ENCODE measurements around the gene VPS37C.
A peak's percentile ranks its signal among the peaks of the same experiment; 100 is the strongest.
"Not testable (repeated sequence)": the region's sequence is repeated elsewhere in the genome, so short reads cannot be mapped to it uniquely, and the experiment has no call there.

VPS37C gene

DNA sequence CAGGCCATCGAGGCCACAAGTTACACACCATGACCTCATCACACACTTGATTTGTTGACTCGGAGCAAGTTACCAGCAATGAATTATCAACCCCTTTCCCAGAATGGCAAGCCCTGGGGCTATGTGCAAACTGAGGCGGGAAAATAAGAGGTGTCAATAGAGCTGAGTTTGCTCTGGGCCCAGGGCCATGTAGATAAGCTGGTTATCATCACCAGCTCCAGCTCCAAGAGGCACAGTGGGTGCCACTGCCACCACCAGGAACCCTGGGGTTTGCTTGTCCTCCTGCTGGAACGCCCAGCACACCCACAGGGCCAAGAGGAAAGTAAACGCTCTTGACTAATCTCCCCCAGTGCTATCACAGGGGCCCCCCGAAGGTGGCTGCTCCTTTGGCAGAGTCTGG, 13.0 kb upstream of the VPS37C start:
- DNase-seq = no peak

DNA sequence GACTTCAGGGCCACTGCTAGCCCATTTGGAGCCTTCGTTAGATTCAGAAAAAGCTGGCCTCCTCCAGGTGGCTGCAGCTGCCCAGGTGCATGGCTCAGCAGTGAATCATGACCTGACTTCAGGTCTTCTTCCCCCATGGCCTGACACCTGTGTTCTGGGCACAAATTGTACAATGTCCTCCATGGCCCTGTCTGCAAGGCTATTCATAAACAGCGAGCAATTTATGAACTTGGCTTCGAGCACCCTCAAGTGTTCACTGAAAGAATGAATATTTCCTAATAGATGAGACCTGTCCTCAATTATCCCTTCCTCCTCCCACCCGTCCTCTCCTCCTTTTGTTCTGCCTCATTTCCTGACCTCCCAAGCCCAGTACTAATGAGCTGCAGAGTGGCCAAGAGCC, 12.2 kb upstream of the VPS37C start:
- peak; percentile 29 for DNase-seq

DNA sequence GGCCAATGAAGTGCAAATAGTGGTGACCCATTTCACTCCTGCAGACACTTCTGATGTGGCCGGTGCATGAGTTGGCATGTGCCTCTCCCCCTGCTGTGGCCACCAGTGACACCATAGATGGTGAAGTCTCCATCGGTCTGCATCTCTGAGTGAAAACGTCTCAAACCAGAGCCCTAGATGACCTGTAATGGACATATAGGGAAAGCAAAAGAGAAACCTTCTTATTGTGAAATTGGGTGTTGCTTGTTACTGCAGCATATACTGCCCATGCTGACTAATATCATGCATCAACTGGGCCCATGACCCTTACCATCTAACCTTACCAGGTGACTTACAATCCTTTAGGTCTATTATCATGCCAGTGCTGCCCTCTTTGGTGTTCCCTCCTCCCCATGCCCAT, 11.7 kb upstream of the VPS37C start:
- DNase-seq = no peak

DNA sequence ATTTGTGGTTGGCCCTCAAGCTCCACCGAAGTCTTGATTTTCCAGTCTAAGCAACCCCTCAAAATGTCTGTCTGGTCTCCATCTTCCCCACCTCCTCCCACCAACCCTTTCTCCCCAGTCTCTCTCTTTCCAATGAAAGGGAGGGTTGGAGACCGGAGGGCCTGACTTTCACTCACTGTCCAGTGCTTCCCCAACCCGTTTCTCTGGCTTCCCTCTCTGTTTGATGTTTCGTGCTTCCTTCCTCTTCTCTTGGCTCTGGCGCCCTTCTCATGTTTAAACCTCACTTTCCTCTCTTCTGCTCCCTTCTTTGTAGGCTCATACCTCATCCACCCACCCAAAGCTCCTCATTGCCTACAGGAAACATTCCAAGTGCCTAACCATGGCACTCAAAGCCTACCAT, 11.1 kb upstream of the VPS37C start:
- DNase-seq = no peak

DNA sequence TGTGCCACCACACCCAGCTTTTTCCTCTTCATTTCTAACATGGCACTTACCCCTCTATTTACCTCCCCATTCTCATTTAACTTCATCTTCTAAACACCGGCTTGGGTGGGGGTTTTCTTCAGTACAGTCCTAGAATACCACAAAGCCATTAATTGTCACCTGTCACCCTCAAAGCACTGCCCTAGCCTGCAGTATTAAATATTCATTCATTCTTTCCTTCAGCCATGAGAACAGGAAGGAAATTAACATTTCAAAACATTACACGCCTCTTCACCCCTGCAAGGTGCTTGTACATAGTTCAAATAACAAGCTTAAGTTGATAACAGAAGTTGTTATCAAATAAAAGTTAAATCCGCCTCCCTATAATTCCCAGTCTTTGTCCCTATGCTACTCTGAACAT, 10.7 kb upstream of the VPS37C start:
- DNase-seq = no peak

DNA sequence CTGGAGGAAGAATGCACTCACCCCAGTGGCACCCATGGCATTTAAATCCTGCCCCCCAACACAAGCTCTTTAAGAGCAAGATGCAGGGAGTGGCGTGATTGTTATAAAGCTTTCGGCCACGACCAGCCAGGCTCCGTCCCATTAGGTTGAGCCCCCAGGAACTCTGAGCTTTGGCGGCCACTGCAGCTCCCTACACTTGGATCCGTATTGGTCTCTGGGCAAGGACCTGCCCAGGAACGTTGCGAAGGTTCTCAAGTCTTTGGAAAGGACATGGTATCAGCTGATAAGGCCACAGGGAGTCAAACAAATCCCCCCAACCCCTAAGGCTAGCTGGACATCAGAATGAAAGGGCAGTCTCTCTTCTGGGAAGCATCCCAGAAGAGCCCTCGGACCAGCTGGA, 9.3 kb upstream of the VPS37C start:
- no peak for DNase-seq

DNA sequence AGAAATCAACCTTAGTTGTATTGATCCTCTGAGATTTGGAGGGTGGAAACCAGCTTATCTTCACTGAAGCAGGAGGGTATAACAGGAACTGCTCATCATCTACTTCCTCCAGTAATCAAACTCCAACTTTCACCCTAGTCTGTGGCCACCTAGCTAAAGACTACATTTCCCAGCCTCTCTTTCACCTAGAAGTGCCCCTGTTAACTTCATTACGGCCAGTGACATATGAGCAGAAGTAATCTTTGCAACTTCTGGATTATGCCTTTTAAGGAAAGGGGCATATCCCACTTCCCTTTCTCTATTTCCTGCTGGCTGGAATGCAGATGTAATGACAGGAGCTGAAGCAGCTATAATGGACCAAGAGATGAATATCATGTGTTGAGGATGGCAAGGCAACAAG, 7.6 kb upstream of the VPS37C start:
- DNase-seq = no peak

DNA sequence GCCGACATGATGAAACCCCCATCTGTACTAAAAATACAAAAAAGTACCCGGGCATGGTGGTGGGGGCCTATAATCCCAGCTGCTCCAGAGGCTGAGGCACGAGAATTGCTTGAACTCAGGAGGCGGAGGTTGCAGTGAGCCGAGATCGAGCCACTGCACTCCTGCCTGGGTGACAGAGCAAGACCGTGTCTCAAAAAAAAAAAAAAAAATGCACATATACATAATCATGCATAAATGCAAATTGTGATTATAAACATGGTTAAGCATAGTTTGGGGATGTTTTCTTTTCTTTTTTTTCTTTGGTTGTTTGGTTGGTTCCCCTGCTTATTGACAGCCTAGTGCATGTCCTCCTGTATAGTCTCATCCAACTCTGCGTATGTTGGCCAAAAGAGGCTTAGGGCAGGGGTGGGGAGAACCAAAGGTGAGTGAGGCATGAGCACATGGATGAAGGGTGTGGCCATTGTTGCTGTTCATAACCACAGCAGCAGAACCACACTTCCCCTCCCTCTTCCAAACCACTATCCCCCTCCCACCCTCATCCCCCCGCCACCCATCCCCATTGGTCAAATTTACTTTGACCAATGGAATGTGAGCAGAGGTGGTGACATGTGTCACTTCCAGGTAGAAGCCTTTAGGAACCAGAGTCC, 6.9 kb upstream of the VPS37C start:
- DNase-seq = no peak

DNA sequence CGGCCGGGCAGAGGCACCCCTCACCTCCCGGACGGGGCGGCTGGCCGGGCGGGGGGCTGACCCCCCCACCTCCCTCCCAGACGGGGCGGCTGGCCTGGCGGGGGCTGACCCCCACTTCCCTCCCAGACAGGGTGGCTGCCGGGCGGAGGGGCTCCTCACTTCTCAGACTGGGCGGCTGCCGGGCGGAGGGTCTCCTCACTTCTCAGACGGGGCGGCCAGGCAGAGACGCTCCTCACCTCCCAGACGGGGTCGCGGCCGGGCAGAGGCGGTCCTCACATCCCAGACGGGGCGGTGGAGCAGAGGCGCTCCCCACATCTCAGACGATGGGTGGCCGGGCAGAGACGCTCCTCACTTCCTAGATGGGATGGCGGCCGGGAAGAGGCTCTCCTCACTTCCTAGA, 5.1 kb upstream of the VPS37C start:
- not testable (repeated sequence) for DNase-seq

DNA sequence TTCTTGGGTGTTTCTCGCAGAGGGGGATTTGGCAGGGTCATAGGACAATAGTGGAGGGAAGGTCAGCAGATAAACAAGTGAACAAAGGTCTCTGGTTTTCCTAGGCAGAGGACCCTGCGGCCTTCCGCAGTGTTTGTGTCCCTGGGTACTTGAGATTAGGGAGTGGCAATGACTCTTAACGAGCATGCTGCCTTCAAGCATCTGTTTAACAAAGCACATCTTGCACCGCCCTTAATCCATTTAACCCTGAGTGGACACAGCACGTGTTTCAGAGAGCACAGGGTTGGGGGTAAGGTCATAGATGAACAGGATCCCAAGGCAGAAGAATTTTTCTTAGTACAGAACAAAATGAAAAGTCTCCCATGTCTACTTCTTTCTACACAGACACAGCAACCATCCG, 4.6 kb upstream of the VPS37C start:
- DNase-seq = not testable (repeated sequence)

DNA sequence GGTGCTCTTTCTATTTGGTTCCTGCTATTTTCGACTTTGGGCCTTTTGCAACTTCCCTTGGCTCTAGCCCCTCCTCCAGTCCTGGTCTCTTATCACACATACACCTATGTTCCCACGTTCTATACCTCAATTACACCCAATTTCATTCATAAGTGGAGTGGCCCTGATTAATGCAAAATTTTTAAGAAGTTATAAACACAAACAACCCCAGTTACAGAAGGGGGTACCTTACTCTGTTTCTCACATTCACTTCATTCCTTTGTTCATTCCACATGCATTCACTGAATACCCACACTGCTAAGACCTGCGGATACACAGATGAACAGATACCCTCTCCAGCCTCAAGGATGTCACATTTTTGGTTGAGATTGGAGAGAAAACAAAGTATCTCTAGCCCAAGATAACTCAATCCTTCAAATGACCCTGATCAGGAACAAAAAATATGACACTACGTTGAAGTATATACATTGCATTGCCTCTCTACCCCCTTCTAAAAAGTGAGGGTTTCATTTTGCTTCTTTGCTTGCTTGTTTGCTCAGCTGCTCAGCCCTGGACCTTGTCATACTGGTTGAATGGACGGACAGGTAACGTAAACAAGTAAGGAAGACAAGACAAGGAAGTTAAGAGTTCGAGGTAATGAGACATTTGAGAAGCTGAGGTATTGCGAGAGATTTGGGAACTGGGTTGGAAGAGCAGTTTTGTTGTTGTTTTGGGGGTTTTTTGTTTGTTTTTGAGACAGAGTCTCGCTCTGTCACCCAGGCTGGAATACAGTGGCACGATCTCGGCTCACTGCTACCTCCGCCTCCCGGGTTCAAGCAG, 3.6 kb upstream of the VPS37C start:
- DNase-seq = no peak

DNA sequence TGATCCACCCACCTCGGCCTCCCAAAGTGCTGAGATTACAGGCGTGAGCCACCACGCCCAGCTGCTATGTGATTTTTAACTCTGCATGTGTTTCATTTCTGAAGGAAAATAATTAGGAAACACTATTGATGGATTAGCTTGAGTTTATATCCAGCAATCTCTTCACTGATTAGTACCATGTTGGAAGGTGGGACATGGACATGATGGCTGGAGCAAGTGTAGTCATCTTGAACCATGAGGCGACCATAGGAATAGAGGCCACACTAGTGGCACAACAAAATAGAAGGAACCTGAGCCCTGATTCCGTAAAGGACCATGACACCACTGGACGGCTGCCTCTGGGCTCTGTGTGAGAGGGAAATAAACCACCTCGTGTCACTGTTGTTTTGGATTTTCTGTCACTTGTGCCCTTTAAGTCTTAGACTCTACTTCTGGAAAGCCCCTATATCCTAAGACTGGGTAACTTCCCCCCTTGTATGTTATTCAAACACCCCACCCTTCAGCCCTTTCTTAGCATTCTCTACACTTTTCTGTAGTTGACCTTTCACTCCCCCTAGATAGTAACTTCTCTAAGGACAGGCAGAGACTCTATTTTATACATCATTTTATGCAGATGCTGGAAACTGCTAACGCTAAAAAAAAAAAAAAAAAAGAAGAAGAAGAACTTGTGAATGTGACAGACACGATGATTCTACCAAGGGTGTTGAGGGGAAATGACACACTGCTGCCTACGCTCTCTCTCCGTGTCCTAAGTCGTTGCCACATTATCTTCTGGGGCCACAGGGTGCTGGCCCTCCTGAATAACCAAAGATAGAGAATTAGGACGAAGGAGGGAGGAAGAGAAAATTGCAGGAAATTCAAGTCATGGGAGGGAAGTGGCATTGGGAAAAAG, 2.7 kb upstream of the VPS37C start:
- no peak for DNase-seq

DNA sequence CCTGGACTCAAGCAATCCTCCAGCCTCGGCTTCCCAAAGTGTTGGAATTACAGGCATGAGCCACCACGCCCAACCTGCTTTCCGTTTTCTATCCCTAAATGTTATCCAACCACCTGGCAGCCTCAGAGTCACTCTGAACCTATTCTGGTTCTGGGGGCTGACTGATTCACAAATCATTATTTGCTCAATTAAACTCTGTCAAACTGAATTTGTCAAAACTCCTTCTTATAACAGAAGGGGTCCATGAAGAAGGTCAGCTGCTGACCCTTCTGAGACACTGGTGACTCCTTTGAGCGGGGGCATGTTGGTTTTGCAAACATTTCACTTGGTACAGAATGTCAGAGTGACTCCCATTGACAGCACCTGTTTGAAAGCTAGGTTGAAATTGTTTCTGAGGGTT, 1.8 kb upstream of the VPS37C start:
- no peak for DNase-seq

DNA sequence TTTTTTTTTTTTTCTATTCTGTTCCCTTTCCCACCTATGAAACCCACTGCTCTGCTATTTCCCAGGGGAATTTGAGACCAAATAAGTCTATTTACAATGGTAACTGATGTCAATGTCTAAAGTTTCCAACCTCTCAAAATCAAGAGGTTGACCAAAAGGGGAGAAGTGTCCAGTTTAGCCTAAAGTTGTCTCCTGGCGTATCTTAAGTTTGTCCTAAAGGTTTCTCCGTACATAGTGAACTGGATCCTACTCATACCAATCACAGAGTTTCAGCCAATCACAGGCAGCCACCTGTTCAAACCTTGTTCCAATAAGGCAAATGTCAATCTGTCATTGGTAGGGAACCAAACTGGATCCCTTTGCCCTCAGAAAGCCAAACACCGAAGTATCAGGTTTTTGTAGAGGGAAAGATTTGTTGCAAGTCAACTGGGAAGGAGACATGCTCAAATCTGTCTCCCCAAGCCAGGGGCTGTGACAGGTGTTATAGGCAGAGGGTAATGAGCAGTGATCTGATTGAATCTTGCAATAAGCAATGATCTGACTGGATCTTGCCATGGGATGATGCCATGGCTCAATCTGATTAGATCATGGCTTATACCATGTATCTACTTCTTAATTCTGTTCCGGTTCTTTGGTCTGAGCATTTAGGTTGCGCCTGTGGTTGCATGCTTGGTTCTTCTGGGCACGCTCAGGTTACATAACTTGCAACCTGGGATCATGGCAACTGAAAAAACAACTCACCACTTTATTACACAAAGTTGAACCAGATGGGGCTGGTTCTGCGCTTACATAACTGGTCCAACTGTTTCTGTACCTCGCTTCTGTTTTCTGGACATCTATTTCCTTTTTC, 1.1 kb upstream of the VPS37C start:
- DNase-seq = peak; percentile 53

DNA sequence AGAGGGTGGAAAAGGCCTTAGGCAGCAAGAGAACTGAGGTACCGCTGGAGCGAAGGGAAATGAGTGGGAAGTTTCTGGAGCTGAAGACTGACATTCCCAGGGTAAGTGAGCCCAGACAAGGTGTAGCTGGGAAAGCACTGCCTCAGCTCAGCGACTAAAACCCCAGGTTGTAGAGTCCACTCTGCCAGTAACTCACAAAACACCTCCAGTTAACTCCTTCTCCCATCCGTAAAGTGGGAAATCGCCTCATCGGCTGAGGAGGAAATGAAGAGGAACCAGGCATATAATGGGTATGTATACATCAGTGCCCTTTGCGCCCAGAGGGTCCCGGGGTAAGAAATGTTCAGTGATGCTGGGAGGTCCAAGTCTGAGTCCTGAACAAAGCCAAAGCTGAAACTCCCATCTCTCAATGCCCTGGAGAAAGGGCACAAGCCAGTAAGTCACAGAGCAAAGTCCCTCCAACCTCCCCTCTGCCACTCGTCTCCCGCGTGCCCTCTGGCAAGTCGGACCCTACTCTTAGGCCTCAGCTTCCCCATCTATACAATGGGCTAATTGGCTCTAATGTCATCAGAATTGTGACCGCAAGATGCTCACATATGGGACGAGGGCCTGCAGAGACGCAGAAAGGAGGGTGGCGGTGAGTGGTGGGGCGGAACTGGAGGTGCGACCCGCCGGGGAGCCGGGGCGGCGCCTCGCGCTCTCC, 588 bp downstream of the VPS37C start:
- DNase-seq = no peak

DNA sequence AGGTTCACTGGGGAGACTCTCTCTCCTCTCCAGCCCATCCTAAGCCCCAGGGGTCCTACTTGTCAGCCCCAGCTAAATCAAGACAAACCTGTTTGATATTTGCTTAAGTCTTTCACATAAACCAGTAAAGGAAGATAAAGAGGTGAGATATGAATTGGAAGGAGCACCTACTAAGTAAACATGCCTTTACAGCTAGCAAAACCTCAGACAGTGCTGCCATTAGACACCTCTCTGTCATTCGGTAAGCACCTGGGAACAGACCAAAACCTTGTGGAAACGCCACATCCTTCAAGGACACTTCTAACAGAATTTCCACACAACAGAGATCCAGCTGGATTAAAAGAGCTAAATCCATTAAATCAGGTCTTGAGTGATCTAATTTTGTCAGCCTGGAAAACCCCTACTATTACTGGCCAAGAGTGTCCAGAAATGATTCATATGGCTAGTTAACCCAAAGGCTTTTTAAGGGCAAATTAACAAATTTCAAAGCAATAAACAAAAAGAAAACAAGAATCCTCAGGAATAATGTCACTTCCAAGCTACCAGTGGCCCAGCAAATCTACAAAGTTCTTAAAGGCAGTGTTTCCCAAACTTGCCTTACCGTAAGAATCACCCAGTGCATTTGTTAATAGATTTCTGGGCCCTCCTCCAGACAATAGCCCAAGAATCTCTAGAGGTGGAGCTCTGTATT, 2.4 kb downstream of the VPS37C start:
- peak; percentile 30 for DNase-seq

DNA sequence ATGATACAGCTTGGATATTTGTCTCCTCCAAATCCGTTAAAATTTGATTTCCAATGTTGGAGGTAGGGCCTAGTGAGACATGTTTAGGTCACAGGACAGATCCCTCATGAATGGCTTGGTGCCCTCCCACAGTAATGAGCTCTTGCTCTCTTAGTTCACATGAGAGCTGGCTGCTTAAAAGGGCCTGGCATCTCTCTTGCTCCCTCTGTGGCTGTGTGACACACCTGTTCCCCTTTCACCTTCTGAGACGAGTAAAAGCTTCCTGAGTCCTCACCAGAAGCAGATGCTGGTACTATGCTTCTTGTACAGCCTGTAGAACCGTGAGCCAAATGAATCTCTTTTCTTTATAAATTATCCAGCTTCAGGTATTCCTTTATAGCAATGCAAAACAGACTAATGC, 3.5 kb downstream of the VPS37C start:
- DNase-seq = no peak

DNA sequence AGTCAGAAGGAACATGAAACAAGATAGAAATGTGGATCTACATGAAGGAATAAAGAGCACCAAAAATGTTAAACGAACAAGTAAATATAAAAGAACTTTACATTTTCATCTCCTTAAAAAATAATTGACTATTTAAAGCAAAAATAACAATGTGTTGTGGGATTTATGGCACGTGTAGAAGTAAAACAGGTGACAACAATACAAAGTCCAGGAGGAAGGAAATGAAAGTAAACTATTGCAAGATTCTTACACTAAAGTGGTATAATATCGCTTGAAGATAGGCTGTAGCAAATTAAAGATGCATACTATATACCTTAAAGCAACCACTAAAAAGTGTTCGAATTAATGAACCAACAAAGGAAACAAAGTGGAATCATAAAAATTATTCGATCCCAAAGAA, 5.5 kb downstream of the VPS37C start:
- DNase-seq = no peak

DNA sequence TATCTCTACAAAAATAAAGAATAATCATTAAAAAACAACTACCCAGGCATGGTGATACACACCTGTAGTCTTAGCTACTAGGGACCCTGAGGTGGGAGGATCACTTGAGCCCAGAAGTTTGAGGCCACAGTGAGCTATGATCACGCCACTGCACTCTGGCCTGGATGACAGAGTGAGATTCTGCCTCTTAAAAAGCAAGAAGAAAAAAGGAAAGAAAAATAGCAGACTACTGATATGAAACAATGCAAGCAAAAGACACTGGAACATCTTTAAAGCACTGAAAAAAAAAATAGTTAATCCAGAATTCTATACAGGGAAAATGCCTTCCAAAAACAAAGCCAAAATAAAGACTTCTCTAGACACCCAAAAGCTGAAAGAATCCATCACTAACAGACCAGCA, 5.9 kb downstream of the VPS37C start:
- DNase-seq = no peak

DNA sequence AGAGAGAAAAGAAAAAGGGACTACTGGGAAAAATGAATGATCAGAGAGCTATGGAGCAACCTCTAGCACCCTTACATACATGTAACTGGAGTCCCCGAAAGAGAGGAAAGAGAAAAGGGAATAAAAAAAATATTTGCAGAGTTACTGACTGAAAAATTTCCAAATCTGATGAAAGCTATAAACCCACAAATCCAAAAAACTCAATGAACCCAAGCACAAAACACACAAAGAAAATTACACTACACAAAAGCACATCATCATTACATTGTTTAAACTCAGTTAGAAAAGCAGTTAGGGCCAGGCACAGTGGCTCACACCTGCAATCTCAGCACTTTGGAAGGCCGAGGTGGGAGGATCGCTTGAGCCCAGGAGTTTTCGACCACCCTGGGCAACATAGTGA, 6.7 kb downstream of the VPS37C start:
- DNase-seq = no peak

DNA sequence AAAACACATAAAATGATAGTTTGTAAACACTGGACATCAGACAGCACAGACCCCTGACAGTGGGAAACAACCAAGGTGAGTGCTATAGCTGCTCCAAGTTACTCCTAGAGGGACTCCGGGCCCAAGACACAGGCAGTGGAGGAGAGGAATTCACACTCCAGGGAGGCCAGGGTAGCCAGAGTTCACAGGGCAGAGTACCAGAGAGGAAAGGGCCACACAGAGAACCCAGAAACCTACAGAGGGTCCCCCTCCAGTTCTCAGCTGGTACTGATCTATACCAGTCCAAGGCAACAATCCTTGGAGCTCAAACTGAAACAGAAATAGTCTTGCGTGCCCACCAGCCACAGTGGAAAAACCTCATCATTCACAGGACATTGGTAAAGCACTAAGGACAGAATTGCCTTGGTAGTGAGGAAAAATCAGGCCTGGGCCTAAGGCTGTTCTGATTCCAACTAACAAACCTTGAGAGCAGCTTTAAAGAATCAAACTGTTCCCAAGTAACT, 7.6 kb downstream of the VPS37C start:
- no peak for DNase-seq
